Uterus (tissue), 2 donors: Measurements from ENCODE around the gene FIBP.

Source experiments
- CTCF ChIP-seq, 4 experiments: fragments of 200-600 bp in 2 of 4; fragments of 450-650 bp in 2 of 4; sonication (generic) in 2 of 4; IDR thresholded peaks; one replicate each; pipeline ENCODE4 v1.5.1; 2016 to 2019; ENCODE audit warnings: antibody characterized with exemption in 4 of 4, mild to moderate bottlenecking in 2 of 4, moderate library complexity in 1 of 4
- POLR2A ChIP-seq, 2 donors: fragments of 450-650 bp; IDR thresholded peaks; one replicate each; pipeline ENCODE4 v1.6.1; 2016; ENCODE audit warnings: antibody characterized with exemption in 2 of 2, mild to moderate bottlenecking in 1 of 2, moderate library complexity in 1 of 2

- TF ChIP-seq POLR2A (IDR thresholded peaks at IDR 0.05) (no peak), CTCF (IDR thresholded peaks at IDR 0.05) (no peak)
These were observed 2.3 kb downstream of the FIBP start for GRCh38 chr11:65885808-65886536.
